CD1c-positive myeloid dendritic cell (primary cell): Measurements from ENCODE around the gene CHD8.

Experiments used
- DNase-seq: peaks from one replicate; pipeline ENCODE4 v3.0.0-alpha.2; 2016; ENCODE audit errors: extremely low spot score

Gene CHD8

GRCh38 chr14:21437063-21437901, 18.6 kb downstream of the CHD8 start:
- DNase-seq = peak; percentile 99

- no peak for DNase-seq
Measured at GRCh38 chr14:21436567-21437062, 19.3 kb downstream of the CHD8 start.

DNA sequence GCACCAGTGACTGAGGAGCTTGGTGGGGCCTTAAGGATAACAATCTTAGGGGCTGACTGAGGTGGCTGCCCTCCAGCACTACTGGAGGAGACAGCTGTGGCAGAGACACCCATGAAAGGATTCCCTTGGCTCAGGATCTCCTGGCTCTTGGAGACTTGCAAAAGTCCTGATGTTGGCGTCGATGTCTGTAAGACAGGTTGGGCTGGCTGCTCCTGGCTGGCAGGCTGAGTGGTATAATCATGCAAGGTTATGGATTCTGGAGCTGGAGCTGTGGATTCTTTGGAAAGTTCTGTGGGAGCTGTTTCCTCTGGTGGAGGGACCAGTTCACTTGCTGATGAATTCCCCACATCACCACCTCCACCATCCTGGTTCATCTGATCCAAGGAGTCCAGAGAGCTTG, 24.8 kb downstream of the CHD8 start:
- DNase-seq = no peak

GRCh38 chr14:21428930-21429329, 27.0 kb downstream of the CHD8 start:
- no peak for DNase-seq

DNA sequence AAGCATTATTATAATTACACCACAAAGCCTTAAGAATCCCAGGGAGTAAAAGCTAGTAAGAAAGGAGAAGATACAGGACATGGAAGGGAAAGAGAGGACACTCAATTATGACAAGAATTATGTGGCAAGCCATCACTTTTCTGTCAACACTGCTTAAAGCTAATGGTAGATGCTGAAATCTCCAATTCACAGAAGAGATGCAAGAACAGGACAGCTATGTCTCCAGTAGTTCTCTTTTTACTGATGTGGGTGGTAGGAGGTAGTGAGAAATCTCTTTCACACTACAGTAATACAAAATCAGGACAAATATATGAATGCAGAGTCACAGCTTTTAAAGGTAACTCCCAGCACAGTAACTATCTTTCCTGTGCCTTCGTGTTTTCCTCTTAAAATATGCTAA, 29.2 kb downstream of the CHD8 start:
- no peak for DNase-seq

DNA sequence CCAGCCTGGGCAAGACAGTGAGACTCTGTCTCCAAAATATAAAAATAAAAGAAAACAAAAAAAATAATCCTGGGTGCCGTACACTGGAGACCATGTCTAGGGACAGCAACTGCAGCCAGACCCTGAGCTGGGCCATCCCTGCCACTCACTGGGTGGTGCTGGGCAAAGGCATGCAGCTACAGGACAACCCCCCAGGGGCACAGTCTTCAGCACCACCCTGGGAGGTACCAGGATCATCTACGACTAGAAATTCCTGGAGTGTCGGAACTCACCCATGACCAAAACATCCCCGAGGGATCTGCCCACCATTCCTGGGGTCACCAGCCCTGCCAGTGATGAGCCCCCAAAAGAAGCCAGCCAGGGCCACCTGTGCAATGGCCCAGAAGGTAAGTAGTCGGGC, 36.4 kb downstream of the CHD8 start:
- no peak for DNase-seq

- DNase-seq = no peak
Measured at GRCh38 chr14:21415329-21415728, 40.6 kb downstream of the CHD8 start.

GRCh38 chr14:21414137-21414631, 41.7 kb downstream of the CHD8 start:
- no peak for DNase-seq

- no peak for DNase-seq
Measured at GRCh38 chr14:21408147-21408546, 47.8 kb downstream of the CHD8 start.

GRCh38 chr14:21406213-21406612, 49.7 kb downstream of the CHD8 start:
- DNase-seq = no peak

DNA sequence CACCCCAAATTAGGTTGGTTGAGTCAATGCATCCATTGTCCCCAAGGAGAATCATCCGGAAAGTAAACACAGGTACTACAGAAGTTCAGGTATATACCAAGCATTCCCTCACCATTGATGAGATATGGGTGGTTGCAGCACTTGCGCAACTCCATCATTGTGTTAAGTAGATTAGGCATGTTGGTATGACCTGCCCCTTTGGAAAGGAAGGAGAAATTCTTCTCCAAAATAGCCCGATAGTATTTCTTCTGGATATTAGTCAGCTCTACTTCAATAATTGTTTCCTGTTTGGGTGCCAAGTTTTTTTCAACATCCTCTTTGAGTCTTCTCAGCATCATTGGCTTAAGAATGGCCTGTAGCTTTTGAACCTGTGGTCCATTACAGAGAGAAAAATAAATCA, 50.8 kb downstream of the CHD8 start:
- no peak for DNase-seq

GRCh38 chr14:21399311-21399870, 56.5 kb downstream of the CHD8 start:
- no peak for DNase-seq

- DNase-seq = no peak
Measured at GRCh38 chr14:21398901-21399300, 57.0 kb downstream of the CHD8 start.

DNA sequence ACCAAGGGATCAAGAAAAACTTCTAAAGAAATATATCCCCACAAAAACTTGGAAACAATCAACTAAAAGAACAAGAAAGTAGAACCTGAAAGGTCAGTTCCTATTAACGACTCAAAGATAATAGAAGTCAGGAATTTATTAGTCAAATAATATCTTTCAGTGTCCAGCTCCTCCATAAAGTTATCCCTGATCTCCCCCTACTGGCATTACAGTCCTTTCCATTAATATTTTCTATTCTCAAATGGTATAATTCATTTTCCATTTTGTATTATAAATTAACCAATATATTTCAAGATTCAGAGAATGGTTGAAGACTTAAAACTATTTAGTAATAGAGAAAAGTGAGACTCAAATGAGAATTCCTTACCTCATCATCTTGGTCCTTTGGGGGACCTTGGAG, 60.5 kb downstream of the CHD8 start:
- DNase-seq = no peak

DNA sequence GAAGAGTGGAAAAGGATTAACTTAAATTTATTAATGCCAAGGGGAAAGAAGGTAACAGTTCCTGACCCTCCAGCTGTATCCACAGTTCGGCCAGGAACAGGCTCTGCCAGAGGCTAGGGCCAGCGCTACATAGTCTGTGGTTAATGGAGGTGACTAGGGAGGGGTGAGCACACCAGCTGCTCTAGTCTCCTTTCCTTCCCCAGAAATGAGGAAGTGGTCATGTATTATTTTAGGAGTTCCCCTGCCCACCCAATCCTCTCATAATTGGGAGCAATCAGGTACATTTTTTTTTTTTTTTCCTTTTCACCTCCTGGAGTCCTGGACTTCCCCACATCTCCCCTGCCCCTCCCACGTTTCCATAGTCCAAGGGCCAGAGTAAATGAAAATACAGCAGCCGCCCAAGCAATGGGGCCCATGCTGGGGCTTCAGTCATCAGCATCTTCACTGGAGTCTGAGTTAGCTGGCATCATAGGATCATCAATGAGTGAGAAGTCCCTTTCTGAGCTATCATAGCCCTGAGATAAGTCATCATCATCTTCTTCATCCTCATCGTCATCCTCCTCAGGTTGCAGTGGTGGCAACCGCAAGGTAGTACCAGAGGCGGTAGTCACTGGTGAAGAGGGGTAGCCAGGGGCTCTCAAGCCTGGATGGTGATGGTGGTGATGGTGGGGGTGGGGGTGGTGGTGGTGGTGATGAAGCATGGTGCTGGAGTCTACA, 70.6 kb downstream of the CHD8 start:
- DNase-seq = peak; percentile 68

GRCh38 chr14:21384494-21384851, 71.5 kb downstream of the CHD8 start:
- DNase-seq = no peak

- DNase-seq = peak; percentile 97
Measured at GRCh38 chr14:21383848-21384493, 72.0 kb downstream of the CHD8 start, which contains the start of gene SUPT16H. SUPT16H (minus strand) TSS chr14:21384019; CDS start chr14:21383927, 92 bp downstream.

DNA sequence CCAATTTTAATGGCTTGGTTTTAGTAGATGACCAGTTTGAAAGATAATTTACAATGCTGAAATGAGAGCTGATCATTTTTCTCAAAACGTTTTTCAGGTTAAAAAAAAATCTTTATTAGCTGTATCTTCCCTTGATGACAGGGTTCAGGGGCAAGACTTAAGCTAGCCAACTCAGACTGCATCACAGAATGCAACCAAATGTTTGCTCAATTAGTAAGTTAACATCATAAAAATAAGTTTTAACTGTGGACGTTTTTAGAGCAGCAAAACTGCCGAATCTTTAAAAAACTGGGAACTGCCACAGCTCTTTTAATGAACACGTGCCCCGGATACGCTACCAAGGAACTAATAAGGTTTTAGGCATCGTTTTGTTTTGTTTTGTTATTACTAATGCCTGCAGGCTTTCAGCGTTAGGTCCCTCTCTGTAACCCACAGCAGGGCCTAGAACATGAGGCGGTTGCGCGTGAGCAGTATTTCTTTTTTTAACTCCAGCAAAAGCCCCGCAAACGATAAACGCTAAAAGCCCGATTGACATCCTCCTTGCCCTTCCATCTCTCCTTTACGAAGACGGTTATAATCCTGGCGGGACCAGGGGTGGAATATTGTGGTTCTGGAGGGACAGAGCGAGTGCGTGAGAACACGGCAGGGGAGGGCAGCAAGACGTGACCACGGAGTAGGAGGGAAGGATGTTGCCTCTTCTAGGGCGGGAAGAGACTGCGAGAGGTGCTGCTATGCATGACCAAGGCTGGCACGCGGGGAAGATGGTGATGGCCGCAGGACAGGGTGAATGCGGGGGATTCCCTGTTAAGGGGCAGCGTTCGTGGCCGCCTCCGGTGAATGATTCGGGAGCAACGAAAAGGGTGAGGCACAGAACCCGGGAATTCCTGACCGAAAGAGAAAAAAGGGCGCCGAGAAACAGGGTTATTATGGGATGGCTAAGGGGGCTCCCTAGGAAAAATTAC, 72.8 kb downstream of the CHD8 start:
- DNase-seq = peak; percentile 55

GRCh38 chr14:21382095-21382494, 73.8 kb downstream of the CHD8 start:
- DNase-seq = no peak

GRCh38 chr14:21379338-21379737, 76.6 kb downstream of the CHD8 start:
- DNase-seq = no peak

DNA sequence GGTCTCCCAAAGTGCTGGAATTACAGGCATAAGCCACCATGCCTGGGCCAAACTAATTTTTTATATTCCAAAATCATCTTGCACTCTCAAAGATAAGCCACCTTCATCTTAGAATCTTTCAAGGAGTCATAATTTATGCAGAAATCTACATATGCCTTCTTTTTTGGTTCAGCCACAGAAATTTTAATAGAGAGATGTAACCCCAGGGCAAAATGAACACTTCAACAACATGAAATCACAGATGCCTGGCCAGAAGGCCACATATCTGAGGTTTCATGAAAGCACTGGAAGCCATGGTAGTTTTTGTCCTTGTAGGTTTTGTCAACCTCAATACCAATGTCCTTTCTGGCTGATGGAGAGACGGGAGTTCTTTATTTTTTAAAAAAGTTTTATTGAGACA, 81.9 kb downstream of the CHD8 start:
- no peak for DNase-seq
